Activated CD8-positive, alpha-beta memory T cell treated with anti-CD3 and anti-CD28 coated beads, Interleukin-2, amount 10 ng/mL, durations not matched to agents 7 days and 5 days (primary cell): Measurements from ENCODE around the gene ZSCAN25. TPM values are rescaled to one million over a fixed set of nuclear protein-coding genes. Genes with fewer than 3 reads are reported as not detected.

Experiments
- ATAC-seq: fragments of 150-1000 bp; cut with Tn5 transposase; one replicate; pipeline ENCODE4 v1.10.0; 2021; ENCODE audit warnings: moderate library complexity
- CTCF ChIA-PET: fragments of 350-600 bp; sonication (Branson Sonifier 250); formaldehyde crosslinking; loops from one replicate; lab custom pipeline; 2021; ENCODE audit warnings: antibody characterized with exemption; lab: Charles Lee
- DNase-seq: peaks from one replicate; pipeline ENCODE4 v3.0.0-alpha.2; 2020
- H3K27ac Mint-ChIP-seq: one replicate; pipeline ENCODE4 v1.8.0; 2021; ENCODE audit warnings: mild to moderate bottlenecking, mixed read lengths
- H3K27me3 Mint-ChIP-seq: one replicate; pipeline ENCODE4 v1.8.0; 2021; ENCODE audit warnings: mixed read lengths
- H3K36me3 Mint-ChIP-seq: one replicate; pipeline ENCODE4 v1.8.0; 2021; ENCODE audit warnings: mild to moderate bottlenecking, mixed read lengths
- H3K4me1 Mint-ChIP-seq: one replicate; pipeline ENCODE4 v1.8.0; 2021; ENCODE audit warnings: mixed read lengths
- H3K4me3 Mint-ChIP-seq: one replicate; pipeline ENCODE4 v1.8.0; 2021; ENCODE audit warnings: mild to moderate bottlenecking, moderate library complexity, mixed read lengths
- H3K9me3 Mint-ChIP-seq: one replicate; pipeline ENCODE4 v1.8.0; 2022; ENCODE audit warnings: low read depth, mixed read lengths
- total RNA-seq, 2 experiments: library from RNA; stranded (reverse); gene quantifications; one replicate each; pipeline ENCODE4 v1.2.3, GENCODE V29; 2021

ZSCAN25 gene
- total RNA-seq, 2 experiments from 2014 or later: 26.8 to 31.7 TPM

DNA sequence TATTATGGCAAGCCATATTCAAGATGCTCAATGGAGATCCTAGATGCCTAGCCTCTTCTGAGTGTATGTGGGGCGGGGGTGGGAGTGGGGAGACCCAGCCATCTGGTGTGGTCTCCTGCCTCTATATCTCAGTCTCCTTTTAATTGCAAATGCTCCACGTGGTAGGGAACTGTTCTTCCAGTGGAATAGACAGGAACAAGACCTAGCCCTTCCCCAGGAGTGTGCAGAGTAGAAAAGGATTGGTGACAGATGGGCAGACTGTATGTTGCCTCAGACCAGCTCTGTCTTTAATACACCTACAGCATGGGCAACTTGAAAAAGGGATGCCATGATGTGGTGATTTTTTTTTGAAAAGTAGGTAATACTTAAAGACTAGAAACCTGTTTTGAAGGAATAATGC is 50.4 kb downstream of the ZSCAN25 start:
- Mint-ChIP-seq H3K4me3 (no peak overlapping the region), H3K4me1 (no peaks in the 10 kb centered on the region), H3K27ac (no peak overlapping the region), H3K9me3 (no peaks in the 10 kb centered on the region), H3K36me3 (peaks cover 19% of the 10 kb centered on the region), H3K27me3 (no peaks in the 10 kb centered on the region)
- ATAC-seq: no peak
- CTCF ChIA-PET: no interaction called here
- DNase-seq: no peak

DNA sequence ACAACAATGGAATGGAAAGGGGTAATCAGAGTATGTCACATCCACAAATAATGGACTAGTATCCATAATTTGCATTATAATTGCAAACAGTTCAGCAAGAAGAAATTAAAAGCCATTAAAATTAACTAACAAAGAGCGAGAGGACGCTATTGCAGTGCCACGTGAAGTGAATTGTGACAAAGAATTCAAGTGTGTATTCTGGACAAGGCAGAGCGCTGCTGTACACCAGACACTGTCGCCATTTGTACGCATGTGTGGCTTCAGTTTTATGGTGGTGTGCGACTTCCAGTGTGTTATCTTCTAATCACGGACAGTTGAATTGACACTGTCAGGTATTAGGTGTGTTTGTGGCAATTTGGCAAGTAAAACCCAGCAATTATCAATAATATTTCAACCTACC is 51.8 kb downstream of the ZSCAN25 start:
- ATAC-seq (no peak), DNase-seq (no peak)
- no peaks in the 10 kb centered on the region for H3K9me3 Mint-ChIP-seq
- no peaks in the 10 kb centered on the region for H3K4me1 Mint-ChIP-seq
- peaks cover 13% of the 10 kb centered on the region for H3K36me3 Mint-ChIP-seq
- H3K27ac Mint-ChIP-seq: no peak overlapping the region
- CTCF ChIA-PET: no interaction called here
- no peak overlapping the region for H3K4me3 Mint-ChIP-seq
- H3K27me3 Mint-ChIP-seq: no peaks in the 10 kb centered on the region

DNA sequence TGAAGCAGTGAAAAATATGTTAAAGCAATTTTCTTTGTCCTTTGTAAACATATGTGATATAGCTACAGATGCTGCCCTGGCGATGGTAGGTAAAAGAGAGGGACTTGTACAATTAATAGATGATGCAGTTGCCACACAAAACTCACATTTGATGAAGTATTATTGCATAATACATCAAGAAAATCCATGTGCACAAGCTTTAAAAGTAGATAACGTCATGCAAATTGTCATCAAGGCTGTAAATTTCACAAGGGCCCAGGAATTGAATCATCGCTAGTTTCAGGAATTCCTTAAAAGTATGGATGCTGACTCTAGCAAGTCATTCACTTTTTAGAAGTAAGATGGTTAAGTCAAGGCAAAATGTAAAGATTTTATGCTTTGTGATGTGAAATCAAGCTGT is 53.0 kb downstream of the ZSCAN25 start:
- no peaks in the 10 kb centered on the region for H3K27me3 Mint-ChIP-seq

DNA sequence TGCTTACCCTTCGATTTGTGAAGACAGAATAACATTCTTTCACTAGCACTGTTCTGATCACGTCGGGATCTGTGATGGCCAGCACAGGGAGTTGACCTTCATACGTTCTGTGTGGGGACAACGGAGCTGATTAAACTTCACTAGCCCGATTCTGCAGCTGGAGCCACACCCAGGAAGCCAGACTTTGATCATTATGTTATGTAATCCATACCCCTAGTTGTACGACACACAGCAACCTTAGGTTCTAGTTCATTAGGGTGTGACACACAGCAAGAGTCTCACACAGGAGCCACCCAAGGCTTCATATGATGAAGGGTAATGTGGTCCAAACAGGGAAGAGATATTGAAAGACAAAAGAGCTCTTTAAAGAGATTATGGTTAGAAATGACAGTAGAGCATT is 55.8 kb downstream of the ZSCAN25 start:
- peaks cover 3% of the 10 kb centered on the region for H3K36me3 Mint-ChIP-seq

More for the DNA sequence above, 53.0 kb downstream of the ZSCAN25 start:
- Mint-ChIP-seq H3K9me3 (no peaks in the 10 kb centered on the region), H3K4me1 (peaks cover 2% of the 10 kb centered on the region), H3K4me3 (no peak overlapping the region), H3K36me3 (peaks cover 5% of the 10 kb centered on the region), H3K27ac (no peak overlapping the region)
- DNase-seq (no peak), ATAC-seq (no peak)
- CTCF ChIA-PET: no interaction called here

DNA sequence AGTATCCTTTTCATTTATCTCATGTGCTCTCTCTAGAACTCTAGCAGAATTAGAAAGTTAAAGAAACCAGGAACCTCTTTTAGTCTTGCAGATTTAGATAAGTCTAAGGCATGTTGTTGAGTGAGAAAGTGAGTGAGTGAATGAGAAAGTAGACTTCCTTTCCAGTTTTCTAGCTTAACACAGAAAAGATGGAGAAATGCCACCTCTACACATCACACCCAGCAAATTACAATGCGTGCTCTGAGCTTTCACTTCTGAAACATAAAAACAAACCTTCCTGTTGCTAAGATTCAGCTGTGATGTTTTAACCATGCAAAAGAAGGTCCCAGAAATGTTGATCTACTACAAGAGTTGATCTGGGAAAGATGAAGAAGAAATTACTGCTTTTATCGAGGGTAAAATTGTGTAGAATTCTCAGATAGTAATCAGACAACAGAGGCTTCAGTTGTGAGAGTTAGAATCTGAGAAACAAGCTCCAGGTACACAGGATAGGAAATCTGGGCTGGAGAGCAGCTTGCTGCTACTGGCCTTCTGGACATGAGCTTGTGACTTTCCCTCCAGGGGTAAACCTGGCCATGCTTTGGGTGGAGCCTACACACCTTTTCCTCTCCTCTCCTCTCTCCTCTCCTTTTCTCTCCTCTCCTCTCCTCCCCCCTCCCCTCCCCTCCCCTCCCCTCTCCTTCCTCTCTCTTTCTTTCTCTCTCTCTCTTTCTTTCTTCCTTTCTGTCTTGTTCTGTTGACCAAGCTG is 58.4 kb downstream of the ZSCAN25 start:
- no peak for ATAC-seq
- Mint-ChIP-seq H3K4me1 (peaks cover 6% of the 10 kb centered on the region), H3K27me3 (no peaks in the 10 kb centered on the region), H3K9me3 (no peaks in the 10 kb centered on the region), H3K4me3 (no peak overlapping the region), H3K36me3 (peaks cover 1% of the 10 kb centered on the region), H3K27ac (no peak overlapping the region)
- CTCF ChIA-PET: interaction anchor here (1.2 kb wide), 1 partner anchor 51 kb away, joined by 3 read pairs; no protein-coding TSS in a partner anchor
- no peak for DNase-seq

More for the DNA sequence above, 55.8 kb downstream of the ZSCAN25 start:
- Mint-ChIP-seq H3K4me3 (no peak overlapping the region), H3K27ac (no peak overlapping the region), H3K9me3 (no peaks in the 10 kb centered on the region), H3K27me3 (no peaks in the 10 kb centered on the region), H3K4me1 (peaks cover 6% of the 10 kb centered on the region)
- DNase-seq (no peak), ATAC-seq (no peak)
- CTCF ChIA-PET: no interaction called here

DNA sequence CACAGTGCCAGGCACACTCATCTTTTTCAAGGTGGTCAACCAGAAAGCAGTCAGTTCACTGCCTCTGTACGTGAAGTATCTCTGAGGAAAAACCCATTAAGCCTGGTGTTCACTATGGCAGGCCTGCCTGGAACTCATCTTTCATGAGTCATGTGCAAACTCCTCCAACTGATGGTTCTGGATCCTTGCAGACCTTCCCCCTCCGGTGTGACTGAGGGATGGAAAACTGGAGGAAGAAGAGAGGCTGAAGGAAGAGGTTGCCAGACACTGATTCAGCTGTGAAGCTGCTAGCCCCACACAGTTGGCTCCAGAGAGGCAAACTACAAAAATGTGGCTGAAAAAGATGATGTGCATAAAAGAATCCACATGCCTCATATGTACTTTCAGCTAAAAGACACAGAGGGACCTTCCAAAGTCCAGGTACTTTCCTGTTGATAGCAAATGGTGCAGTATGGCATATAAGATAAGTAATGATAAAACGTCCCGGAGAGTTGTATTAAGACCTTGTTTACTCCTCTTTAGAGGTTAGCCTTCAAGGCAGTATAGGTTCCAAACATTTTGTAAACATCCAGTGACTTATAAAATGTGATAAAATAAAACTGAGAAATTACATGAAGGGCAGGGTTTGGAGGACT is 60.4 kb downstream of the ZSCAN25 start:
- Mint-ChIP-seq H3K36me3 (no peaks in the 10 kb centered on the region), H3K4me1 (peaks cover 6% of the 10 kb centered on the region), H3K9me3 (no peaks in the 10 kb centered on the region), H3K4me3 (no peak overlapping the region), H3K27ac (no peak overlapping the region), H3K27me3 (no peaks in the 10 kb centered on the region)
- DNase-seq (no peak), ATAC-seq (no peak)
- CTCF ChIA-PET: no interaction called here

DNA sequence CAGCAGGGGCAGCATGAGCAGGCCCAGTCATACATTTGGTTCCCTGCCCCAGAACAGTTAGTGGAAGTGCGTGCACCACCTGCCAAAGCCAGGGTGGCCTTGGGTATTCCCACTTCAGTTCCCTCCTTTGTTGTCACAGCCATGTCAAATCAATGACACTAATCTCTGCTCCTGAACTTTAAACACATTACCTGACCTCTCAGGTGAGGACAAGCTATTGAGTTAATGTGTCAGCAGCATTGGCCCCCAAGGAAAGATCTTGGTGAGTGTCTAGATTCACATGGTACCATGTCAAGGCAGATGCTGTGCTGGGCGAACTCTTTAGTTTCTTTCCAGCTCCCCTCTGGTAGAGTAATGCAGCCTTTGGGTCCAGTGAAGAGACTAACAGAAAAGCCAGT is 60.9 kb downstream of the ZSCAN25 start:
- DNase-seq (no peak), ATAC-seq (no peak)
- Mint-ChIP-seq H3K4me1 (peaks cover 6% of the 10 kb centered on the region), H3K27ac (no peak overlapping the region), H3K36me3 (no peaks in the 10 kb centered on the region), H3K9me3 (no peaks in the 10 kb centered on the region), H3K27me3 (no peaks in the 10 kb centered on the region), H3K4me3 (no peak overlapping the region)
- CTCF ChIA-PET: no interaction called here

DNA sequence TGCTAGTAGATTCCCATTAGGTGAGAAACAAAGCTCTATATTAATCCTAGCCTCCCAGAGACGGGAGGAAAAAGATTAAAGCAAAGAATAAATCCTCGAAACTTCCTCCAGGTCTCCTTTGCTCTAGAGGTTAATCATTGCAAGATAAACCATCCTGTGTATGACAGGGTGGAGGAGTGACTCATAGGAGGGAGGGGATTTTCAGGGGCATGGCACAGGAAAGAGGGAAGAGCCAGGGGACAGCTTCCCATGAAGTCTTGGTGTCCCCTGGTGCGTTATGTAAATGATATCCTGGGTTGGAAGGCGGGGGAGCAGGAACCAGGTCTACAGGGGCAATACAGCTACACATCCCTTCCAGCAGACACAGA is 62.3 kb downstream of the ZSCAN25 start:
- Mint-ChIP-seq H3K4me3 (no peak overlapping the region), H3K27ac (no peak overlapping the region), H3K27me3 (no peaks in the 10 kb centered on the region), H3K9me3 (peaks cover 2% of the 10 kb centered on the region), H3K4me1 (peaks cover 6% of the 10 kb centered on the region), H3K36me3 (no peaks in the 10 kb centered on the region)
- no peak for DNase-seq
- CTCF ChIA-PET: no interaction called here
- no peak for ATAC-seq

DNA sequence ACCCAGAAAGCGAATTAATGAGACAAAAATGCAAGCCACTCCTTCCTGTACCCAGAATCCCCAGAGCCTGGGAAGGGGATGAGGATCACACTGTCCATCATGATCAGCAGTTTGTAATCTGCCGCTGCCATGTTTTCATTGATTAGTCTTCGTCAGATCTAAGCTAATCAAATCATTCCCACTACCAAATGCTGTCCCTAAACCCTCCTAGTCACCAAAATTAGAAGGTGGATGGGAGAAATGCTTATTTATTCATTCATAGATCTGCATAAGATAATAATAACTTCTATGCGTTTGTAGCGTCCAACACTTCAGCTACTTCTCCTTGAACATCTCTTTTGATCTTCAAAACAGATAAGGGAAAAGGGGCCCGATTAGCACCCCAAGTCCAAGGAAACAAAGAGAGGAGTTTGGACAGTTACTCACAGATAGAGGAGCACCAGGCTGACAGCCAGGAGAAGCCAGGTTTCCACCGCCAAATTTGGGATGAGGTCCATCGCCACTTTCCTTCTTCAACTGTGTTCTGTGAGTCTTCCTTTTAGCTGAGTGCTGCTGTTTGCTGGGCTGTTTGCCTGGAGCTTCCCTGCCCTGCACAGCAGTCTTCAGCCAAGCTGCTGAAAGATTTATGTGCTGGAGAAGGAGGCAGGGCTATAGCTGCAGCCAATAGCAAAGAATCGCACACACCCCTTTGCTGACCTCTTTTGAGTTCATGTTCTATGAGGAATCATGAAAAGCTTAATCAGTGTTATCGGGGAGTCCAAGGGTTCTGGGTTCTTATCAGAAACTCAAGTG is 62.9 kb downstream of the ZSCAN25 start, which contains the start of gene CYP3A5:
Gene CYP3A5, minus strand, starts transcription at position 597 of the 792 bp plus-strand sequence. Its CDS starts 100 bp downstream, at position 497.
- Mint-ChIP-seq H3K27ac (no peak within 1 kb of the TSS), H3K36me3 (no peaks in the 10 kb centered on the region), H3K4me3 (no peak within 1 kb of the TSS), H3K4me1 (peaks cover 6% of the 10 kb centered on the region), H3K27me3 (no peaks in the 10 kb centered on the region), H3K9me3 (peaks cover 2% of the 10 kb centered on the region)
- ATAC-seq (no peak), DNase-seq (no peak)
- CTCF ChIA-PET: no interaction called here

Other genes with a start within 250 kb of the ZSCAN25 start
- 100 to 1,000 TPM; 388 to 398 TPM for gene ARPC1B, start 242.2 kb upstream of the ZSCAN25 start, total RNA-seq
- 100 to 1,000 TPM in 1 of 2 experiments, 10 to 100 TPM in 1; 94.7 to 128 TPM for gene PDAP1, start 208.3 kb upstream of the ZSCAN25 start, total RNA-seq
- 100 to 1,000 TPM; 116 to 138 TPM for gene BUD31, start 208.0 kb upstream of the ZSCAN25 start, total RNA-seq
- 1 to 10 TPM; 5.8 to 8.9 TPM for gene PTCD1, start 178.1 kb upstream of the ZSCAN25 start, total RNA-seq
- 10 to 100 TPM; 72.2 to 75.4 TPM for gene CPSF4, start 178.0 kb upstream of the ZSCAN25 start, total RNA-seq
- gene ATP5MF, start 150.8 kb upstream of the ZSCAN25 start, total RNA-seq: 100 to 1,000 TPM; 388 to 467 TPM
- 10 to 100 TPM; 21.5 to 30.1 TPM for gene ZNF789, start 144.1 kb upstream of the ZSCAN25 start, total RNA-seq
- gene ZNF394, start 116.7 kb upstream of the ZSCAN25 start, total RNA-seq: 10 to 100 TPM; 50.5 to 58.5 TPM
- 10 to 100 TPM; 13.2 to 13.6 TPM for gene ZKSCAN5, start 112.3 kb upstream of the ZSCAN25 start, total RNA-seq
- 1 to 10 TPM; 5.1 to 5.2 TPM for gene FAM200A, start 64.8 kb upstream of the ZSCAN25 start, total RNA-seq
- 10 to 100 TPM; 86.0 to 92.7 TPM for gene ZNF655, start 58.3 kb upstream of the ZSCAN25 start, total RNA-seq
- gene TMEM225B, start 18.7 kb upstream of the ZSCAN25 start, total RNA-seq: 1 to 10 TPM in 1 of 2 experiments, not detected in 1; 2.3 TPM
- gene CYP3A5, start 63.0 kb downstream of the ZSCAN25 start, total RNA-seq: not detected
- gene CYP3A7, start 118.2 kb downstream of the ZSCAN25 start, total RNA-seq: not detected
- not detected for gene CYP3A4, start 167.2 kb downstream of the ZSCAN25 start, total RNA-seq
- gene CYP3A43, start 211.1 kb downstream of the ZSCAN25 start, total RNA-seq: not detected